BJ (cell line): ENCODE data around the gene MYH9. TPM values are rescaled to one million over a fixed set of nuclear protein-coding genes. Genes with fewer than 3 reads are reported as not detected.

Experiments
- CTCF ChIA-PET: fragments of 350-600 bp; formaldehyde crosslinking; extraction: SDS; loops from one replicate; lab custom pipeline; 2021; ENCODE audit warnings: antibody characterized with exemption, inconsistent platforms; lab: Yijun Ruan, JAX
- POLR2A ChIA-PET: fragments of 300-600 bp; sonication (Branson Sonifier 250); formaldehyde crosslinking; extraction: SDS; loops from one replicate; lab custom pipeline; 2021; ENCODE audit warnings: antibody characterized with exemption; lab: Charles Lee
- DNase-seq: peaks from one replicate; pipeline ENCODE4 v3.0.0-alpha.2; 2011; ENCODE audit warnings: low read depth
- H3K27me3 ChIP-seq: 2 replicates; pipeline ENCODE4 v1.6.0; 2011; ENCODE audit warnings: low read length; ENCODE audit not compliant: control insufficient read depth, insufficient read depth
- H3K36me3 ChIP-seq: 2 replicates; pipeline ENCODE4 v1.5.1; 2011; ENCODE audit warnings: low read length; ENCODE audit not compliant: control insufficient read depth, insufficient read depth
- H3K4me3 ChIP-seq: 2 replicates; pipeline ENCODE4 v1.5.1; 2011; ENCODE audit warnings: low read depth, mild to moderate bottlenecking, control low read depth, low read length
- polyA plus RNA-seq: library from polyadenylated mRNA; depleted of rRNA; stranded (reverse); fragments of >200 nt; gene quantifications from 2 replicates; pipeline ENCODE4 v1.2.3, GENCODE V29; 2011
- TF ChIP-seq, protein P1 (sequence below): IDR thresholded peaks from 2 replicates; pipeline ENCODE4 v1.5.1; 2011; ENCODE audit warnings: low read depth, mild to moderate bottlenecking, control low read depth, inconsistent platforms, low read length, moderate library complexity; ENCODE audit not compliant: insufficient read depth

MYH9 gene
- polyA plus RNA-seq, 1 experiment, result 340 TPM

DNA sequence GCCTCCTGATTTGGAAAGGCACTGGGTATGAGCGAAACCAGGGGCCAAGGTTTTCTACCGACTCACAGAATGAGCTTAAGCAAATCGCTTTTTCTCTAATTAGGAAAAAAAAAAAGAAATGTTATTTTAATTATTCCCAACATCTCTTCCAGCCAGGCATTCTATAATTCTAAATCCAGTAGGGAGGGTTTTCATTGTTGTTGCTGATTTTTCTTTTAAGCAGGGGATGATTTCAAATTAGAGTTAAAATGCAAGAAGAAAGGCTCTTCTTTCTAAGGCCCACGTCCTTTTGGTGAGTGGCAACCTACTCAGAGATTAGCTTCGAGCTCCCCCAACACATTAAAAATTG is 8.9 kb downstream of the MYH9 start:
- CTCF ChIA-PET, result interaction anchor here (0.6 to 1.6 kb wide), 2 partner anchors 16 to 92 kb away, joined by 3 to 4 read pairs; no protein-coding TSS in a partner anchor

DNA sequence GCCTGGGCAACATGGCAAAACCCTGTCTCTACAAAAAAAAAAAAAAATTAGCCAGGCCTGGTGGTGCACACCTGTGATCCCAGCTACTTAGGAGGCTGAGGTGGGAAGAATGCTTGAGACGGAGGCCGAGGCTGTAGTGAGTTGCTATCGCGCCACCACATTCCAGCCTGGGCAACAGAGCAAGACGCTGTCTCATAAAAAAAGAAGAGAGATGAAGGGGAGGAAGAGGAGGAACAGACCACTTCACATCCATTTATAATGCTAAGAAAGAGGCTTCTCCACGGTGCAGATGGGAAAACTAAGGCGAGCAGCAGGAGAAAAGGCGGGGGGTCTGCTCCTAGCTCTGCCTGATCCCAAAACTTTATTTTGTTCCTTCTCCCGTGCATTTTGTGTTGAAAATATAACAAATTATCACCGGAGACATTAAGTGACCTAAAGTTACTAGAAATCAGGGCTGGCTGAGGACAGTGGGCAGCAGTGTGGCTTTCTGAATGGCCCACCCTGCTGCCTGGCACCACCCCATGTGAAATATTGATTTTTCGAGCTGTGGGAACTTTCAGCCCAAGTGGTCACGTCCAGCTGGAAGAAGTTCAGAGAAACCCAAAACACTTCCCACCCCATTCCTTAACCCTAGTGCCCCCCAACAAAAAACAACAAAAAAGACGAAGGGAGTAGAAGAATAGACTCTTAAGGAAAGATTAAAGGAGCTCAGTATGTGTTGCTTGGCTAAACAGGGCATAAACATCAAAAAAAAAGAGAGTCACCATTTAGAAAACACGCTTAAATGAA is 9.5 kb downstream of the MYH9 start:
- TF ChIP-seq, protein P1, sequence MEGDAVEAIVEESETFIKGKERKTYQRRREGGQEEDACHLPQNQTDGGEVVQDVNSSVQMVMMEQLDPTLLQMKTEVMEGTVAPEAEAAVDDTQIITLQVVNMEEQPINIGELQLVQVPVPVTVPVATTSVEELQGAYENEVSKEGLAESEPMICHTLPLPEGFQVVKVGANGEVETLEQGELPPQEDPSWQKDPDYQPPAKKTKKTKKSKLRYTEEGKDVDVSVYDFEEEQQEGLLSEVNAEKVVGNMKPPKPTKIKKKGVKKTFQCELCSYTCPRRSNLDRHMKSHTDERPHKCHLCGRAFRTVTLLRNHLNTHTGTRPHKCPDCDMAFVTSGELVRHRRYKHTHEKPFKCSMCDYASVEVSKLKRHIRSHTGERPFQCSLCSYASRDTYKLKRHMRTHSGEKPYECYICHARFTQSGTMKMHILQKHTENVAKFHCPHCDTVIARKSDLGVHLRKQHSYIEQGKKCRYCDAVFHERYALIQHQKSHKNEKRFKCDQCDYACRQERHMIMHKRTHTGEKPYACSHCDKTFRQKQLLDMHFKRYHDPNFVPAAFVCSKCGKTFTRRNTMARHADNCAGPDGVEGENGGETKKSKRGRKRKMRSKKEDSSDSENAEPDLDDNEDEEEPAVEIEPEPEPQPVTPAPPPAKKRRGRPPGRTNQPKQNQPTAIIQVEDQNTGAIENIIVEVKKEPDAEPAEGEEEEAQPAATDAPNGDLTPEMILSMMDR, result no peak
- ChIA-PET CTCF (interaction anchor here (0.6 to 1.6 kb wide), 4 partner anchors 16 to 92 kb away, joined by 3 to 7 read pairs (median 4); no protein-coding TSS in a partner anchor), POLR2A (interaction anchor here (0.7 kb wide), 1 partner anchor 47 kb away, joined by 6 read pairs; no protein-coding TSS in a partner anchor)
- peaks cover 10% of the 10 kb centered on the region for H3K36me3 ChIP-seq
- no peak for DNase-seq
- no peaks in the 10 kb centered on the region for H3K27me3 ChIP-seq
- H3K4me3 ChIP-seq, result no peak overlapping the region

More for the DNA sequence above, 8.9 kb downstream of the MYH9 start:
- H3K4me3 ChIP-seq, result no peak overlapping the region
- POLR2A ChIA-PET, result no interaction called here
- H3K36me3 ChIP-seq, result peaks cover 9% of the 10 kb centered on the region
- TF ChIP-seq, protein P1, result no peak
- DNase-seq, result no peak
- H3K27me3 ChIP-seq, result no peaks in the 10 kb centered on the region

DNA sequence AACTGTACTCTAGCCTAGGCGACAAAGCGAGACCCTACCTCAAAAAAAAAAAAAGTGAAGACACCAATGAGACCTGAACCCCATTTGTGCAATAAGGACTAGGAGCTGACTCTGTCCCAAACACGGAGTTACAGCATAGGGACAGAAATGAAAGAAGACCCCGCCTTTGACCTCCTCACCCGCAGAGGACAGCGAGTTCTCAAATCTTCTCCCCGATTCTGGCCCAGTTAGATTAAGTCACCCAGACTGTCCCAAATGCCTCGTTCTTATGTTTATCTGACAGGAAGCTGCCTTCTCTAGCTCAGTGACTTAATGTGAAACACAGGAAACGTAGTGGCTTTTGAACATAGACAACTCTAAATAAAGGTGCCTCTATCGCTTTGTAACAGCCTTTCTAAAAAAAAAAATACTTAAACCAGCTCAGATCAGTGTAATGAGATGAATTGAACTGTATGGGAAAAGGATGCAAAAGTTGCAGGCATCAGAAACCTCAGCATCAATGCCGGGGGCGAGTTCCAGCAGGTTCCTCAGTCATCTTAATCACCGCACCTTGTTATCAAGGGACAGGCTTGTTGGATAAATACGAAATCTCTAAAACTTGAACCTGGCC is 10.6 kb downstream of the MYH9 start:
- CTCF ChIA-PET, result interaction anchor here (0.6 to 1.3 kb wide), 3 partner anchors 29 to 134 kb away, joined by 3 read pairs; no protein-coding TSS in a partner anchor
- POLR2A ChIA-PET, result interaction anchor here (0.6 to 0.7 kb wide), 2 partner anchors 9 to 46 kb away, joined by 4 to 6 read pairs; no protein-coding TSS in a partner anchor
- TF ChIP-seq, protein P1, result no peak
- Histone ChIP-seq H3K36me3 (peaks cover 11% of the 10 kb centered on the region), H3K27me3 (no peaks in the 10 kb centered on the region), H3K4me3 (no peak overlapping the region)
- DNase-seq, result no peak

DNA sequence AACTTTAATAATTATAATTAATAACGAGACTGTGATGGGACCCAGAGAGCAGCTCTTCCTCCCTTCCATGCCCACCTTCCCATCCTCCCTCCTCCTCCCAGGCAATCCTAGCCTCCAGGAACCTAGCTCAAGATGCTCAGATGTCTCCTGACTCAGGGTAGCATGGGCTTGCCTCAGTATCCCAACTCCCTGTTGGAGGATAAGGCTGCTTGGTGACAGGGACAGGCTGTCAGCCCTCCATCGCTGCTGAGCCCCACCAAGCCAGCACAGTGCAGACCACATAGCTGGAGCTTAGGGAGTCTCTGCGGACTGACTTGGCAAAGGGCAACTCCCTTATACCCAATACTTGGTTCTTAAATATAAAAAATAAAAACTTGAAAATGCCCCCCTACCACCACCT is 11.5 kb downstream of the MYH9 start:
- Histone ChIP-seq H3K36me3 (peaks cover 11% of the 10 kb centered on the region), H3K27me3 (no peaks in the 10 kb centered on the region), H3K4me3 (no peak overlapping the region)
- no peak for DNase-seq
- ChIA-PET CTCF (interaction anchor here (0.9 to 2.1 kb wide), 3 partner anchors 9 to 75 kb away, joined by 3 to 7 read pairs (median 4); no protein-coding TSS in a partner anchor), POLR2A (no interaction called here)
- TF ChIP-seq, protein P1, result no peak
